ENCODE measurements around the gene OR5AN1. TPM values are rescaled to one million over a fixed set of nuclear protein-coding genes. Genes with fewer than 3 reads are reported as not detected.
A peak's percentile ranks its signal among the peaks of the same experiment; 100 is the strongest.

OR5AN1 gene
- total and polyA plus RNA-seq, 12 donors, result not detected

GRCh38 chr11:59400461-59401261, 42.0 kb downstream of the OR5AN1 start:
- TF ChIP-seq CTCF (IDR thresholded peaks at IDR 0.05), result peak in 1 of 9 donors; percentile 7
- Histone ChIP-seq H3K4me3 (no peak overlapping the region), H3K27me3 (no peaks in the 10 kb centered on the region), H3K36me3 (no peaks in the 10 kb centered on the region), H3K27ac (no peak overlapping the region), H3K9me3 (peaks cover 0 to 31% (median 0%) of the 10 kb centered on the region in 11 donors), H3K4me1 (no peaks in the 10 kb centered on the region)
- WGBS, 2 donors, result 74 to 75% methylated on average over 3 of the region's 3 CpGs
- ATAC-seq (no peak), DNase-seq (no peak)
- intact Hi-C loops (cut with DNase I), result no loop called here

- no peak for ATAC-seq
- H3K4me1 ChIP-seq, result no peaks in the 10 kb centered on the region
- H3K36me3 ChIP-seq, result no peaks in the 10 kb centered on the region
- H3K27me3 ChIP-seq, result no peaks in the 10 kb centered on the region
- no peak overlapping the region for H3K4me3 ChIP-seq
- H3K9me3 ChIP-seq, result peaks cover 0 to 32% (median 0%) of the 10 kb centered on the region in 11 donors
- intact Hi-C loops (cut with DNase I), result no loop called here
- no peak overlapping the region for H3K27ac ChIP-seq
- TF ChIP-seq CTCF (IDR thresholded peaks at IDR 0.05), result no peak
- 44% methylated on average over 2 of the region's 2 CpGs for WGBS, 2 donors
- no peak for DNase-seq
Measured at GRCh38 chr11:59401262-59401552, 42.5 kb downstream of the OR5AN1 start.

DNA sequence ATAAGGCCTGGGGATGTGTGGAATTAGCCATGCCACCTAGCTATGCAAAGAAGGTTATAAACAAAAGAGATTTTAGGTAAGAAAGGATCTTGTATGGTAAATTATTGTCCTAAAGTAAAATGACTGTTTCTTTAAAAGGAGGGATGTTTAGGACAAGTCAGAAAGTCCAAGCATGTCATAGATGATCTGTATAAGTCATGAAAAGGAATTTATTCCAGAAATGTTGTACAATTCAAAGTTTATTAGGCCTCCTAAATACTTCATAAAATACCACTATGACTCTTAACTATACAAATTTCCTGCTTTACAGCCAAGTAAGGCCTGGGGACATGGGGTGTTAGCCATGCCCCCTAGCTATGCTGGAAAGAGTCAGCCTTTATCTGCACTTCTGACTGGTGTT, 44.9 kb downstream of the OR5AN1 start:
- ATAC-seq (no peak), DNase-seq (no peak)
- intact Hi-C loops (cut with DNase I), result no loop called here
- Histone ChIP-seq H3K9me3 (peaks cover 0 to 34% (median 0%) of the 10 kb centered on the region in 11 donors), H3K27ac (no peak overlapping the region), H3K27me3 (no peaks in the 10 kb centered on the region), H3K36me3 (no peaks in the 10 kb centered on the region), H3K4me1 (no peaks in the 10 kb centered on the region), H3K4me3 (no peak overlapping the region)
- no peak for TF ChIP-seq CTCF (IDR thresholded peaks at IDR 0.05)

- peaks cover 0 to 24% (median 2%) of the 10 kb centered on the region in 11 donors for H3K9me3 ChIP-seq
- DNase-seq (no peak), ATAC-seq (no peak)
- H3K36me3 ChIP-seq, result no peaks in the 10 kb centered on the region
- intact Hi-C loops (cut with DNase I), result no loop called here
- WGBS, 2 donors, result 69 to 70% methylated on average over 2 of the region's 2 CpGs
- H3K4me3 ChIP-seq, result no peak overlapping the region
- H3K27me3 ChIP-seq, result peaks cover 0 to 15% (median 0%) of the 10 kb centered on the region in 7 donors
- no peak for TF ChIP-seq CTCF (IDR thresholded peaks at IDR 0.05)
- H3K27ac ChIP-seq, result no peak overlapping the region
- peaks cover 0 to 5% (median 0%) of the 10 kb centered on the region in 9 donors for H3K4me1 ChIP-seq
Measured at GRCh38 chr11:59413646-59414045, 55.0 kb downstream of the OR5AN1 start.
